GM19468 (cell line): ENCODE results near the gene PRR20A.
"Not testable (repeated sequence)": the region's sequence is repeated elsewhere in the genome, so short reads cannot be mapped to it uniquely, and the experiment has no call there.

Experiments
- ATAC-seq: cut with Tn5 transposase; IDR thresholded peaks from one replicate; pipeline ENCODE4 v1.9.1; 2021; ENCODE audit warnings: mild to moderate bottlenecking, moderate library complexity, moderate number of reproducible peaks; ENCODE audit not compliant: unreplicated experiment; ENCODE audit errors: extremely low read depth

The PRR20A gene

GRCh38 chr13:57140235-57140968, at the start of gene PRR20A:
Gene PRR20A (plus strand): TSS chr13:57140918. CDS start chr13:57141305, 387 bp downstream.
- not testable (repeated sequence) for ATAC-seq

DNA sequence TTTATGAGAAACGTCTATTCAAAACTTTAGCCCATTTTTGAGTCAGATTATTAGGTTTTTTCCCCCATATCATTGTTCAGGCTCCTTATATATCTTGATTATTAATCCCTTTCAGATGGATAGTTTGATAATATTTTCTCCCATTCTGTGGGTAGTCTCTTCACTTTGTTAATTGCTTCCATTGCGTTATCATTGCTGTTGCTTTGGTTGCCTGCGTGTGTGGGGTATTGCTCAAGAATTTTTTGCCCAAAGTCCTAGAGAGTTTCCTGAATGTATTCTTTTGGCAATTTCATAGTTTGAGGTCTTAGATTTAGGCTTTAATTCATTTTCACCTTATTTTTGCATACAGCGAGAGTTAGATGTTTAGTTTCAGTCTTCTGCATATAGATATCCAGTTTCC, 25.8 kb upstream of the PRR20A start:
- ATAC-seq, result no peak

GRCh38 chr13:57123681-57124080, 17.0 kb upstream of the PRR20A start:
- no peak for ATAC-seq

DNA sequence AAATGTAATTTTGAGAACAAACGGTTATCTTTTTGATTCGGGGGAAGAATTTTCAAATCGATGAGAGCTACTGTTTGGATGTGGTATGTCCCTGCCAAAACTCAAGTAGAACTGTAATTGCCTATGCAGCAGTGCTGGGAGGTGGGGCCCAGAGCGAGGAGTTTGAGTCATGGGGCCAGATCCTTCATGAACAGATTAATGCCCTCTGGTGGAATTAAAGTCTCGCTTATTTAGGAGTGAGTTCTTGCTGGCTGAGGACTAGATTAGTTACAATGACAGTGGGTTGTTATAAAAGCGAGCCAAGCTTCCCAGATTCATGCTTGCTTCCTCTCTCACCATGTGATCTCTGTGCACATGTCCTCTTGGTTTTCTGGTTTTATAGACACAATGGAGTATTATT, 11.8 kb upstream of the PRR20A start:
- ATAC-seq, result no peak

DNA sequence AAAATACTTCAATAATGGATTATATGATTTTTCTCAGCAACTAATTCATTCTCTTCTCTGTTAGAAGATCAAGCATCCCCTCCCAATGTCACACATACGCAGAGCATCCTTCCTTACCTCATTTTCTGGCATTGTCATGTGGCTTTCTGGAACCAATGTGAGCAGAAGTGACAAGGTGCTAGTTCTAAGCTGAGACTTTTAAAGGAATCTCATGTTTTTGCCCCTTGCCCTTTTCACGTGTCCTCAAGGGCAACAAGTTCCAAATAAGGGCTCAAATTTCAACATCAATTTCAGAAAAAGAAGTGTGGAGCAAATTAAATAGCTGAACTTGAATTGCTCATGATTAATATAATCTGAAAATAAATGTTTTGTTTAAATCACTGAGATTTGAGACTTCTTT, 4.6 kb upstream of the PRR20A start:
- ATAC-seq, result no peak

DNA sequence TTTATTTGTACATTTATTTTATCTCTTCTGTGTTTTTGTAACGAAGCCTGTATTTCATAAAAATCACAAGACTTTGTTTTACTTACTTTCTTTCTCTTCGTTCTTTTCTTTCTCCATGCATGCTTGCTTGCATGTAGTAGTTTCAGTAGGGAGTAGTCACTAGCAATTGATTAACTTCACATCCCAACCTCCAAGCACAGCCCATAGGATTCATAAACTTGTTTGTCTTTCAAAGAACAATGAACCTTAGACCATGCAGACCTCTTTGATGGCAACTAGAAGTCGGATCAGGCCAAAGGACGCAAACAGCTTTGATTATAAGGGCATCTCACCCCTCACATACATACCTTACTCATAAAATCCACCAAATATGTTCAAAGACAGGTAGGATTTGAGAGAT, 3.1 kb upstream of the PRR20A start:
- no peak for ATAC-seq

- ATAC-seq, result no peak
Measured at GRCh38 chr13:57138988-57139387, 1.7 kb upstream of the PRR20A start.

GRCh38 chr13:57139781-57140180, 937 bp upstream of the PRR20A start:
- ATAC-seq, result not testable (repeated sequence)

GRCh38 chr13:57147188-57147587, 6.5 kb downstream of the PRR20A start, which contains the start of gene PRR20B:
Gene PRR20B (plus strand): TSS chr13:57147488. CDS start chr13:57147875, 387 bp downstream.
- not testable (repeated sequence) for ATAC-seq

- not testable (repeated sequence) for ATAC-seq
Measured at GRCh38 chr13:57148106-57148505, 7.4 kb downstream of the PRR20A start.

- ATAC-seq, result not testable (repeated sequence)
Measured at GRCh38 chr13:57153761-57154160, 13.0 kb downstream of the PRR20A start, which contains the start of gene PRR20C. Gene PRR20C (plus strand): TSS chr13:57154061. CDS start chr13:57154448, 387 bp downstream.

DNA sequence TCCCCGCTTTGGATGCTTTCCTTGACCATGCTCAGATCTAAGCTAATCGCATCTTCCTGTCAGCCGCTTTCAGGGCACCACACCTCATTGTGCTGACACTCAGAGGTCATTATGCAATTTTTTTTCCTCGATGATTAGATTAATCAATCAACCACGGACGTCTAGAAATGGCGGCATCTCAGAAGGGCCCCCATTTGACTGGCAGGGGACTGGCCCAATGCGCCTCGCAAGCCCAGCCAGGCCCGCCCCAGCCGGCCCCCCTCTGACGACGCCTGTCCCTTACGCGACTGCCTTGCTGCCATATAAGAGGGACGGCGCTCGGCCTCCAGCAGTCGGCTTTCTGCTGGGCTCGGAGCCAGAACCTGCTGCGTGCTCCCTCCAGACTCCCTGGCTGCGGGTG, 19.6 kb downstream of the PRR20A start, which contains the start of gene PRR20D:
PRR20D (plus strand) TSS at position 301 of the 400 bp plus-strand sequence. CDS start 387 bp downstream, outside the sequence.
- not testable (repeated sequence) for ATAC-seq

DNA sequence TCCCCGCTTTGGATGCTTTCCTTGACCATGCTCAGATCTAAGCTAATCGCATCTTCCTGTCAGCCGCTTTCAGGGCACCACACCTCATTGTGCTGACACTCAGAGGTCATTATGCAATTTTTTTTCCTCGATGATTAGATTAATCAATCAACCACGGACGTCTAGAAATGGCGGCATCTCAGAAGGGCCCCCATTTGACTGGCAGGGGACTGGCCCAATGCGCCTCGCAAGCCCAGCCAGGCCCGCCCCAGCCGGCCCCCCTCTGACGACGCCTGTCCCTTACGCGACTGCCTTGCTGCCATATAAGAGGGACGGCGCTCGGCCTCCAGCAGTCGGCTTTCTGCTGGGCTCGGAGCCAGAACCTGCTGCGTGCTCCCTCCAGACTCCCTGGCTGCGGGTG, 26.2 kb downstream of the PRR20A start, which contains the start of gene PRR20E:
PRR20E (plus strand) TSS at position 301 of the 400 bp plus-strand sequence. CDS start 387 bp downstream, outside the sequence.
- ATAC-seq, result not testable (repeated sequence)

DNA sequence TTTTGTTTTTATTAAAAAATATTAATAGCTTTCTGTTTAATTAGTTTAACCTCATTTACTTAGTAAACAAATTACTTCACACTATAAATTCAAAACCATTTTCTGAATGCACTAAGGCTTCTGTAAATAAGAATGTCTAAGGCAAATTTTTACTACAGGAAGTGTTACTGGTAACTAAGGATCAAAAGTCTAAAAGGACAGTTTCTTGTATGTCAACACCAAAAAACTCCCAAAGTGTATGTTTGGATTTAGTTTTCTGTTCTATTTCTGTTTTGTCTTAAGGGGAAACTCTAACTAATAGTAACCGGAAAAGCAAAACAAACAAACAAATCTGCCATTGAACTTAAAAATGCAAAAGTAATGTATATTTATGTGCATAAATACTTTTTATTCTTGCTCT, 50.9 kb downstream of the PRR20A start:
- no peak for ATAC-seq
